Measurements from ENCODE around the gene IL37.

Gene IL37

DNA sequence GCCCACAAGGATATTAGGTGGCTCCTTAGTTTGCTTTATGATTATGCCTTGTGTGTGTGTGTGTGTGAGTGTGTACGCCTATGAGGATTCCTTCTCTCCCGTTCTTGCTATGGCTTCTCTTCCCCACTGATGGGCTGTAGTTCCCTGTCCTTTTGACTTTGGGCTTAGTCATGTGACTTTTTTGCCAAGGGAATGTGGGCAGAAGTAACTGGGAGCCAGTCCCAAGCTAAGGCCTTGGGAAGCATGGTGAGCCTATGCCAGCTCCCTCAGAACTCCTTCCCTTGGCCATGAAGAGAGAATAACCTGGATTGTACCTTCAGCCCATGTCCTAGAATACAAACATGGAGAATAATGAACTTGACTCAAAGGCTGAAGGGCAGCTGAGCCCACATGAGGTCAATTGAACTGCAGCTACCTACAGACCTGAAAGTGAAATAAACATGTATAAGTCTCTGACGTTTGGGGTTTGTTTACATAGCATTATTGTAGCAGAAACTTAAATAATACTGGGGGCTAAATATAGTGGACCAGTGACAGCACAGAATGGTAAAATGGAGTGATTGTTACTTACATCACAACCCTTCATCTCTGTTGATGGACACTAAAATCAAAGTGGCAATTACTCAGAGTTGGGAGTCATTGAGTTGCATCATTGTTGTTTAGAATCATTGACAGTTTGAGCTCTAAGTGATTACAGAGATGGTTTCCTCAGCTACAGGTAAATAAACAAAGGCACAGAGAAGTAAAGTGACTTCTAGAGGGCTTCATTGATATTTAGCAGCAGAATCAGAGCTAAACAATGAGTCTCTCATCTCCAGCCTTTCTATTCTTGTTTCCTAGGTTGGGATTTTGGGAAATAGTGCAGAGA is 51.6 kb downstream of the IL37 start:
- DNase-seq = no peak

DNA sequence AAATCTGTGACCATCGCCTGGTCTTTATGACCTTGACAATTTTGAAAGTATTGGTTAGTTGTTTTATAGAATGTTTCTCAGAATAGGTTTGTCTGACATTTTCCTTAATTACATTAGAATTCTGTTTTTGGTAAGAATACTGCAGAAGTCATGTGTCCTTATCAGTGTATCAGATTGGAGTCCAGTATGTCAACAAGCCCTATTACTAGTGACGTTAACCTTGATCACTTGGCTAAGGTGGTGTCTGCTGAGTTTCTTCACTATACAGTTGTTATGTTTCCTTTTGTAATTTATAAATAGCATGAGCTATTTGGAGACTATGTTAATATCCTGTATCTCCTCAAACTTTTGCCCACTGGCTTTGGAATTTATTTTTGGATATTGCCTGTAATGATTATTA is 56.1 kb downstream of the IL37 start:
- no peak for DNase-seq
